ENCODE measurements around the gene PARVB.
"Not testable (repeated sequence)": the region's sequence is repeated elsewhere in the genome, so short reads cannot be mapped to it uniquely, and the experiment has no call there.

Gene PARVB

GRCh38 chr22:44108806-44109385 is 84.8 kb downstream of the PARVB start:
- Histone ChIP-seq H3K4me3 (ENCODE audit: low read length) (no peak overlapping the region), H3K4me1 (ENCODE audit: insufficient read depth, low read length) (peaks cover 20% of the 10 kb centered on the region), H3K27me3 (ENCODE audit: insufficient read depth, low read length) (no peaks in the 10 kb centered on the region), H2AFZ (ENCODE audit: low read depth, low read length) (no peak overlapping the region), H3K9me3 (ENCODE audit: low read length) (no peaks in the 10 kb centered on the region), H3K36me3 (ENCODE audit: insufficient read depth, low read length) (no peaks in the 10 kb centered on the region)

- Histone ChIP-seq H3K4me3 (ENCODE audit: low read length) (no peak overlapping the region), H2AFZ (ENCODE audit: low read depth, low read length) (no peak overlapping the region), H3K36me3 (ENCODE audit: insufficient read depth, low read length) (no peaks in the 10 kb centered on the region), H3K9me3 (ENCODE audit: low read length) (no peaks in the 10 kb centered on the region), H3K27me3 (ENCODE audit: insufficient read depth, low read length) (no peaks in the 10 kb centered on the region), H3K4me1 (ENCODE audit: insufficient read depth, low read length) (peaks cover 20% of the 10 kb centered on the region)
These were observed 85.3 kb downstream of the PARVB start for GRCh38 chr22:44109416-44109815.

- H3K9me3 ChIP-seq (ENCODE audit: low read length); H3K36me3 ChIP-seq (ENCODE audit: insufficient read depth, low read length); H3K4me3 ChIP-seq (ENCODE audit: low read length); H2AFZ ChIP-seq (ENCODE audit: low read depth, low read length); H3K27me3 ChIP-seq (ENCODE audit: insufficient read depth, low read length): not testable (repeated sequence)
- H3K4me1 ChIP-seq (ENCODE audit: insufficient read depth, low read length): peaks cover 20% of the 10 kb centered on the region
These were observed 86.6 kb downstream of the PARVB start for GRCh38 chr22:44110656-44111055.

- Histone ChIP-seq H3K4me3 (ENCODE audit: low read length) (no peak overlapping the region), H3K36me3 (ENCODE audit: insufficient read depth, low read length) (no peaks in the 10 kb centered on the region), H3K4me1 (ENCODE audit: insufficient read depth, low read length) (peaks cover 20% of the 10 kb centered on the region), H2AFZ (ENCODE audit: low read depth, low read length) (no peak overlapping the region), H3K27me3 (ENCODE audit: insufficient read depth, low read length) (no peaks in the 10 kb centered on the region), H3K9me3 (ENCODE audit: low read length) (no peaks in the 10 kb centered on the region)
These were observed 87.6 kb downstream of the PARVB start for GRCh38 chr22:44111562-44112155.

GRCh38 chr22:44112191-44112590 is 88.1 kb downstream of the PARVB start:
- H3K4me3 ChIP-seq (ENCODE audit: low read length): no peak overlapping the region
- no peaks in the 10 kb centered on the region for H3K27me3 ChIP-seq (ENCODE audit: insufficient read depth, low read length)
- H3K9me3 ChIP-seq (ENCODE audit: low read length): no peaks in the 10 kb centered on the region

GRCh38 chr22:44116331-44116730 is 92.2 kb downstream of the PARVB start:
- Histone ChIP-seq H2AFZ (ENCODE audit: low read depth, low read length) (no peak overlapping the region), H3K4me3 (ENCODE audit: low read length) (no peak overlapping the region), H3K4me1 (ENCODE audit: insufficient read depth, low read length) (no peaks in the 10 kb centered on the region), H3K9me3 (ENCODE audit: low read length) (no peaks in the 10 kb centered on the region), H3K36me3 (ENCODE audit: insufficient read depth, low read length) (no peaks in the 10 kb centered on the region), H3K27me3 (ENCODE audit: insufficient read depth, low read length) (no peaks in the 10 kb centered on the region)

More at GRCh38 chr22:44112191-44112590, 88.1 kb downstream of the PARVB start:
- H2AFZ ChIP-seq (ENCODE audit: low read depth, low read length): no peak overlapping the region
- H3K36me3 ChIP-seq (ENCODE audit: insufficient read depth, low read length): no peaks in the 10 kb centered on the region
- peaks cover 15% of the 10 kb centered on the region for H3K4me1 ChIP-seq (ENCODE audit: insufficient read depth, low read length)

GRCh38 chr22:44116755-44117684 is 92.9 kb downstream of the PARVB start:
- H3K4me3 ChIP-seq (ENCODE audit: low read length): no peak overlapping the region
- no peaks in the 10 kb centered on the region for H3K36me3 ChIP-seq (ENCODE audit: insufficient read depth, low read length)
- H3K9me3 ChIP-seq (ENCODE audit: low read length): no peaks in the 10 kb centered on the region
- H2AFZ ChIP-seq (ENCODE audit: low read depth, low read length): no peak overlapping the region
- H3K27me3 ChIP-seq (ENCODE audit: insufficient read depth, low read length): no peaks in the 10 kb centered on the region
- H3K4me1 ChIP-seq (ENCODE audit: insufficient read depth, low read length): no peaks in the 10 kb centered on the region

- no peaks in the 10 kb centered on the region for H3K36me3 ChIP-seq (ENCODE audit: insufficient read depth, low read length)
- H3K4me3 ChIP-seq (ENCODE audit: low read length): no peak overlapping the region
- H3K4me1 ChIP-seq (ENCODE audit: insufficient read depth, low read length): no peaks in the 10 kb centered on the region
- H3K9me3 ChIP-seq (ENCODE audit: low read length): no peaks in the 10 kb centered on the region
- no peak overlapping the region for H2AFZ ChIP-seq (ENCODE audit: low read depth, low read length)
- H3K27me3 ChIP-seq (ENCODE audit: insufficient read depth, low read length): no peaks in the 10 kb centered on the region
These were observed 93.6 kb downstream of the PARVB start for GRCh38 chr22:44117746-44118145.

- H3K4me3 ChIP-seq (ENCODE audit: low read length): no peak overlapping the region
- H3K9me3 ChIP-seq (ENCODE audit: low read length): no peaks in the 10 kb centered on the region
- no peaks in the 10 kb centered on the region for H3K27me3 ChIP-seq (ENCODE audit: insufficient read depth, low read length)
- H3K36me3 ChIP-seq (ENCODE audit: insufficient read depth, low read length): no peaks in the 10 kb centered on the region
- H2AFZ ChIP-seq (ENCODE audit: low read depth, low read length): no peak overlapping the region
- H3K4me1 ChIP-seq (ENCODE audit: insufficient read depth, low read length): no peaks in the 10 kb centered on the region
These were observed 94.7 kb downstream of the PARVB start for GRCh38 chr22:44118645-44119315.

GRCh38 chr22:44119669-44120313 is 95.7 kb downstream of the PARVB start:
- Histone ChIP-seq H2AFZ (ENCODE audit: low read depth, low read length) (no peak overlapping the region), H3K4me3 (ENCODE audit: low read length) (no peak overlapping the region), H3K9me3 (ENCODE audit: low read length) (no peaks in the 10 kb centered on the region), H3K4me1 (ENCODE audit: insufficient read depth, low read length) (no peaks in the 10 kb centered on the region), H3K36me3 (ENCODE audit: insufficient read depth, low read length) (no peaks in the 10 kb centered on the region), H3K27me3 (ENCODE audit: insufficient read depth, low read length) (no peaks in the 10 kb centered on the region)

GRCh38 chr22:44120314-44120704 is 96.2 kb downstream of the PARVB start:
- Histone ChIP-seq H3K9me3 (ENCODE audit: low read length) (no peaks in the 10 kb centered on the region), H3K36me3 (ENCODE audit: insufficient read depth, low read length) (no peaks in the 10 kb centered on the region), H3K4me1 (ENCODE audit: insufficient read depth, low read length) (no peaks in the 10 kb centered on the region), H3K4me3 (ENCODE audit: low read length) (no peak overlapping the region), H2AFZ (ENCODE audit: low read depth, low read length) (no peak overlapping the region), H3K27me3 (ENCODE audit: insufficient read depth, low read length) (no peaks in the 10 kb centered on the region)

- no peak overlapping the region for H3K4me3 ChIP-seq (ENCODE audit: low read length)
- H3K36me3 ChIP-seq (ENCODE audit: insufficient read depth, low read length): no peaks in the 10 kb centered on the region
- H3K27me3 ChIP-seq (ENCODE audit: insufficient read depth, low read length): no peaks in the 10 kb centered on the region
- H3K9me3 ChIP-seq (ENCODE audit: low read length): peaks cover 3% of the 10 kb centered on the region
- H2AFZ ChIP-seq (ENCODE audit: low read depth, low read length): no peak overlapping the region
- peaks cover 12% of the 10 kb centered on the region for H3K4me1 ChIP-seq (ENCODE audit: insufficient read depth, low read length)
These were observed 101.3 kb downstream of the PARVB start for GRCh38 chr22:44125421-44125820.

Measured in neuron (in vitro differentiated cells).